Kidney (tissue), 14 donors: ENCODE results near the gene SMG6. TPM values are rescaled to one million over a fixed set of nuclear protein-coding genes. Genes with fewer than 3 reads are reported as not detected.

Experiments
- DNase-seq, 5 donors: peaks; one replicate each; pipeline ENCODE4 v3.0.0-alpha.2; 2013 to 2020
- FAIRE-seq: peaks from 2 replicates; lab custom pipeline; 2012; peaks lifted over from hg19 to GRCh38; lab: Jason Lieb, UNC
- H3K27ac ChIP-seq, 2 donors: one replicate each; pipeline ENCODE4 v1.7.0; 2013; ENCODE audit warnings: low read depth in 2 of 2, low read length in 2 of 2, inconsistent platforms in 1 of 2
- H3K27me3 ChIP-seq: one replicate; pipeline ENCODE4 v1.7.1; 2013; ENCODE audit warnings: low read length, inconsistent platforms; ENCODE audit not compliant: control insufficient read depth, insufficient read depth
- H3K36me3 ChIP-seq, 3 donors: one replicate each; pipeline versions ENCODE4 v1.7.0 to v1.7.1; 2013; ENCODE audit warnings: low read length in 3 of 3, control low read depth in 1 of 3, inconsistent platforms in 1 of 3; ENCODE audit not compliant: insufficient read depth in 3 of 3, control insufficient read depth in 2 of 3
- H3K4me1 ChIP-seq, 3 donors: one replicate each; pipeline versions ENCODE4 v1.7.0 to v1.7.1; 2013; ENCODE audit warnings: low read length in 3 of 3, inconsistent platforms in 1 of 3, low read depth in 1 of 3; ENCODE audit not compliant: control insufficient read depth in 2 of 3, insufficient read depth in 2 of 3
- H3K4me3 ChIP-seq, 3 donors: one replicate each; pipeline versions ENCODE4 v1.7.0 to v1.8.1; 2013; ENCODE audit warnings: low read length in 3 of 3, control low read depth in 1 of 3, inconsistent platforms in 1 of 3
- H3K9ac ChIP-seq, 3 donors: one replicate each; pipeline versions ENCODE4 v1.7.0 to v1.7.1; 2013; ENCODE audit warnings: low read length in 3 of 3, control low read depth in 1 of 3, inconsistent platforms in 1 of 3
- H3K9me3 ChIP-seq, 3 donors: one replicate each; pipeline versions ENCODE4 v1.7.0 to v1.7.1; 2013; ENCODE audit warnings: low read length in 3 of 3, control low read depth in 1 of 3, inconsistent platforms in 1 of 3; ENCODE audit not compliant: control insufficient read depth in 2 of 3, insufficient read depth in 1 of 3
- CTCF ChIP-seq: IDR thresholded peaks from 3 replicates; pipeline ENCODE4 v1.5.1; 2012; ENCODE audit warnings: mild to moderate bottlenecking, moderate library complexity, borderline replicate concordance; ENCODE audit not compliant: insufficient read depth; ENCODE audit errors: extremely low read depth
- intact Hi-C: fragments of 100-400 bp; cut with DNase I; formaldehyde crosslinking; loops from one replicate; pipeline ENCODE4 v1.11.1; 2022
- polyA plus RNA-seq: library from polyadenylated mRNA; stranded (reverse); fragments of 350-450 nt; fragmentation: Illumina TruSeq; extraction: RNeasy Lipid Tissue Mini Kit (QIAGEN cat#74804); gene quantifications from one replicate; pipeline ENCODE4 v1.2.3, GENCODE V29; 2014; ENCODE audit warnings: low read depth, low replicate concordance; ENCODE audit not compliant: insufficient read depth
- total RNA-seq: library from RNA; stranded (reverse); fragmentation: NEBNext Ultra II Directional; extraction: Animal tissue kit (Norgen Biotek cat#: 25700); gene quantifications from one replicate; pipeline ENCODE4 v1.2.1, GENCODE V29; 2021
- donor health status: control.
- donor health status: control.
- donor health status: control.
- donor health status: control.
- donor health status: control.
- donor health status: DM: yes; HTN: yes; CAD: no.
- donor health status: Normal renal cell carcinoma (clear cell type).

SMG6 gene
- total and polyA plus RNA-seq, 2 donors from 2014 or later: 20.6 to 37.3 TPM

- no peak overlapping the region for H3K4me3 ChIP-seq
- DNase-seq (no peak), FAIRE-seq (no peak)
- TF ChIP-seq CTCF: no peak
- peaks cover 0 to 12% (median 10%) of the 10 kb centered on the region in 3 donors for H3K4me1 ChIP-seq
- no peak overlapping the region for H3K27ac ChIP-seq
- no peaks in the 10 kb centered on the region for H3K36me3 ChIP-seq
- no peaks in the 10 kb centered on the region for H3K27me3 ChIP-seq
- no peaks in the 10 kb centered on the region for H3K9me3 ChIP-seq
- peak overlapping the region in 1 of 3 donors; percentile 2 for H3K9ac ChIP-seq
- intact Hi-C loops: no loop called here
Measured at GRCh38 chr17:2107506-2107905, 196.1 kb downstream of the SMG6 start.

DNA sequence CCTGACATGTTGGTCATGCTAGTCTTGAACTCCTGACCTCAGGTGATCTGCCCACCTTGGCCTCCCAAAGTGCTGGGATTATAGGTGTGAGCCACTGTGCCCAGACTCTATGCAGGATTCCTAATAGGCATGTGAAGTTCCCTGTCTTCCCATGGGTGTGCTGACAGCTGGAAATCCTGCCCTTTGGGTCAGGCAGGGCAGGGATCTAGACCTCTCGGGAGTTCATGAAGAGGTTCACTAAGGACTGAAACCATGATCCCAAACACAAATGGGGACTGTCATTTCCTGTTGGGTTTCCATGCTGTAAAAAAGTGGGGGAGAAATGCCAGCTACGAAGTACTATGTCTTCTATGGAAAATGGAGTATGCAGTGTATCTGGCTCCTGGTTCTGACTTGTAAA is 196.5 kb downstream of the SMG6 start:
- Histone ChIP-seq H3K9me3 (no peaks in the 10 kb centered on the region), H3K4me1 (peaks cover 0 to 12% (median 10%) of the 10 kb centered on the region in 3 donors), H3K27ac (peak overlapping the region in 1 of 2 donors; percentile 33), H3K36me3 (no peaks in the 10 kb centered on the region), H3K4me3 (no peak overlapping the region), H3K9ac (peak overlapping the region in 1 of 3 donors; percentile 2), H3K27me3 (no peaks in the 10 kb centered on the region)
- FAIRE-seq (no peak), DNase-seq (no peak)
- TF ChIP-seq CTCF: no peak
- intact Hi-C loops: no loop called here

GRCh38 chr17:2106308-2106955 is 197.2 kb downstream of the SMG6 start:
- no peaks in the 10 kb centered on the region for H3K9me3 ChIP-seq
- DNase-seq (peak in 1 of 5 donors; percentile 34), FAIRE-seq (no peak)
- peaks cover 0 to 17% (median 14%) of the 10 kb centered on the region in 3 donors for H3K4me1 ChIP-seq
- no peak for TF ChIP-seq CTCF
- H3K36me3 ChIP-seq: no peaks in the 10 kb centered on the region
- peak overlapping the region in 1 of 2 donors; percentile 33 for H3K27ac ChIP-seq
- H3K27me3 ChIP-seq: no peaks in the 10 kb centered on the region
- H3K9ac ChIP-seq: peak overlapping the region in 1 of 3 donors; percentile 41
- intact Hi-C loops: no loop called here
- no peak overlapping the region for H3K4me3 ChIP-seq
